GM21367 (cell line): ENCODE data around the gene CHD2.
A peak's percentile ranks its signal among the peaks of the same experiment; 100 is the strongest.

ENCODE experiments used
- ATAC-seq: cut with Tn5 transposase; IDR thresholded peaks from one replicate; pipeline ENCODE4 v1.9.1; 2021; ENCODE audit not compliant: unreplicated experiment

Gene CHD2

GRCh38 chr15:93005133-93005532 lies 105.0 kb downstream of the CHD2 start:
- no peak for ATAC-seq

GRCh38 chr15:93007994-93008393 lies 107.9 kb downstream of the CHD2 start:
- no peak for ATAC-seq

GRCh38 chr15:93012786-93013185 lies 112.7 kb downstream of the CHD2 start:
- no peak for ATAC-seq

GRCh38 chr15:93017526-93017925 lies 117.4 kb downstream of the CHD2 start:
- no peak for ATAC-seq

GRCh38 chr15:93018574-93018973 lies 118.5 kb downstream of the CHD2 start:
- ATAC-seq = no peak

- no peak for ATAC-seq
These were observed 119.0 kb downstream of the CHD2 start for GRCh38 chr15:93019090-93019489.

GRCh38 chr15:93019971-93020370 lies 119.8 kb downstream of the CHD2 start:
- no peak for ATAC-seq

- peak; percentile 81 for ATAC-seq
These were observed 121.0 kb downstream of the CHD2 start for GRCh38 chr15:93020976-93021772.

- ATAC-seq = no peak
These were observed 124.2 kb downstream of the CHD2 start for GRCh38 chr15:93024293-93024692.

- no peak for ATAC-seq
These were observed 124.8 kb downstream of the CHD2 start for GRCh38 chr15:93024716-93025624.

- no peak for ATAC-seq
These were observed 125.5 kb downstream of the CHD2 start for GRCh38 chr15:93025625-93025982.

- ATAC-seq = no peak
These were observed 126.3 kb downstream of the CHD2 start for GRCh38 chr15:93026380-93026817.

GRCh38 chr15:93027413-93027812 lies 127.3 kb downstream of the CHD2 start:
- no peak for ATAC-seq

- no peak for ATAC-seq
These were observed 128.0 kb downstream of the CHD2 start for GRCh38 chr15:93028111-93028631.

GRCh38 chr15:93028632-93029213 lies 128.6 kb downstream of the CHD2 start:
- ATAC-seq = no peak

GRCh38 chr15:93029214-93029835 lies 129.2 kb downstream of the CHD2 start:
- ATAC-seq = no peak

GRCh38 chr15:93029836-93030429 lies 129.8 kb downstream of the CHD2 start:
- ATAC-seq = no peak

- peak; percentile 82 for ATAC-seq
These were observed 130.4 kb downstream of the CHD2 start for GRCh38 chr15:93030430-93031102.

GRCh38 chr15:93031103-93031464 lies 131.0 kb downstream of the CHD2 start:
- no peak for ATAC-seq
